ENCODE data around the gene FITM1.

DNA sequence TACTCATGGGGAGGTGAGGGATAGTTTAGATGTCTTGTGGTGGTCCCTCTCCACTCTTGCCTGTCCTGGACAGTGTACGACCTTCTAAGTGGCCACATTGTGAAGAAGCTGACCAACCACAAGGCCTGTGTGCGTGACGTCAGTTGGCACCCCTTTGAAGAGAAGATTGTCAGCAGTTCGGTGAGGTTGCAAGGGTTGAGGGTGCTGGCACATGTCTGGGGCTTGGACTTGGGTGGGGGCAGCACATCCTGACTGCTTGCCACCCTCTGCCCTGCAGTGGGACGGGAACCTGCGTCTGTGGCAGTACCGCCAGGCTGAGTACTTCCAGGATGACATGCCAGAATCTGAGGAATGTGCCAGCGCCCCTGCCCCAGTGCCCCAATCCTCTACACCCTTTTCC, 7.6 kb upstream of the FITM1 start:
- TF ChIP-seq SETDB1 (IDR thresholded peaks at IDR 0.05; ENCODE audit: insufficient read length, low read length) (no peak), ZNF146 (tag by site-specific recombination; IDR thresholded peaks at IDR 0.05) (no peak), ZNF324 (tag by site-specific recombination; IDR thresholded peaks at IDR 0.05) (no peak), ZNF510 (tag by site-specific recombination; IDR thresholded peaks at IDR 0.05; ENCODE audit: insufficient replicate concordance) (no peak), HOXA7 (CRISPR knock-in tag; IDR thresholded peaks at IDR 0.05; ENCODE audit: borderline replicate concordance) (no peak), ZFP37 (tag by site-specific recombination; IDR thresholded peaks at IDR 0.05) (no peak), ZXDB (tag by site-specific recombination; IDR thresholded peaks at IDR 0.05) (no peak), ZNF132 (tag by site-specific recombination; IDR thresholded peaks at IDR 0.05; ENCODE audit: borderline replicate concordance) (no peak)
- TF ChIP-seq, protein P1, sequence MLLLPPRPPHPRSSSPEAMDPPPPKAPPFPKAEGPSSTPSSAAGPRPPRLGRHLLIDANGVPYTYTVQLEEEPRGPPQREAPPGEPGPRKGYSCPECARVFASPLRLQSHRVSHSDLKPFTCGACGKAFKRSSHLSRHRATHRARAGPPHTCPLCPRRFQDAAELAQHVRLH (tag by site-specific recombination; IDR thresholded peaks at IDR 0.05), result no peak
- TF ChIP-seq, protein P2, sequence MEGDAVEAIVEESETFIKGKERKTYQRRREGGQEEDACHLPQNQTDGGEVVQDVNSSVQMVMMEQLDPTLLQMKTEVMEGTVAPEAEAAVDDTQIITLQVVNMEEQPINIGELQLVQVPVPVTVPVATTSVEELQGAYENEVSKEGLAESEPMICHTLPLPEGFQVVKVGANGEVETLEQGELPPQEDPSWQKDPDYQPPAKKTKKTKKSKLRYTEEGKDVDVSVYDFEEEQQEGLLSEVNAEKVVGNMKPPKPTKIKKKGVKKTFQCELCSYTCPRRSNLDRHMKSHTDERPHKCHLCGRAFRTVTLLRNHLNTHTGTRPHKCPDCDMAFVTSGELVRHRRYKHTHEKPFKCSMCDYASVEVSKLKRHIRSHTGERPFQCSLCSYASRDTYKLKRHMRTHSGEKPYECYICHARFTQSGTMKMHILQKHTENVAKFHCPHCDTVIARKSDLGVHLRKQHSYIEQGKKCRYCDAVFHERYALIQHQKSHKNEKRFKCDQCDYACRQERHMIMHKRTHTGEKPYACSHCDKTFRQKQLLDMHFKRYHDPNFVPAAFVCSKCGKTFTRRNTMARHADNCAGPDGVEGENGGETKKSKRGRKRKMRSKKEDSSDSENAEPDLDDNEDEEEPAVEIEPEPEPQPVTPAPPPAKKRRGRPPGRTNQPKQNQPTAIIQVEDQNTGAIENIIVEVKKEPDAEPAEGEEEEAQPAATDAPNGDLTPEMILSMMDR (tag by site-specific recombination; IDR thresholded peaks at IDR 0.05), result no peak
- TF ChIP-seq, protein P3, sequence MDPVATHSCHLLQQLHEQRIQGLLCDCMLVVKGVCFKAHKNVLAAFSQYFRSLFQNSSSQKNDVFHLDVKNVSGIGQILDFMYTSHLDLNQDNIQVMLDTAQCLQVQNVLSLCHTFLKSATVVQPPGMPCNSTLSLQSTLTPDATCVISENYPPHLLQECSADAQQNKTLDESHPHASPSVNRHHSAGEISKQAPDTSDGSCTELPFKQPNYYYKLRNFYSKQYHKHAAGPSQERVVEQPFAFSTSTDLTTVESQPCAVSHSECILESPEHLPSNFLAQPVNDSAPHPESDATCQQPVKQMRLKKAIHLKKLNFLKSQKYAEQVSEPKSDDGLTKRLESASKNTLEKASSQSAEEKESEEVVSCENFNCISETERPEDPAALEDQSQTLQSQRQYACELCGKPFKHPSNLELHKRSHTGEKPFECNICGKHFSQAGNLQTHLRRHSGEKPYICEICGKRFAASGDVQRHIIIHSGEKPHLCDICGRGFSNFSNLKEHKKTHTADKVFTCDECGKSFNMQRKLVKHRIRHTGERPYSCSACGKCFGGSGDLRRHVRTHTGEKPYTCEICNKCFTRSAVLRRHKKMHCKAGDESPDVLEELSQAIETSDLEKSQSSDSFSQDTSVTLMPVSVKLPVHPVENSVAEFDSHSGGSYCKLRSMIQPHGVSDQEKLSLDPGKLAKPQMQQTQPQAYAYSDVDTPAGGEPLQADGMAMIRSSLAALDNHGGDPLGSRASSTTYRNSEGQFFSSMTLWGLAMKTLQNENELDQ (tag by site-specific recombination; IDR thresholded peaks at IDR 0.05; ENCODE audit: low read depth), result no peak
- TF ChIP-seq, protein P4, sequence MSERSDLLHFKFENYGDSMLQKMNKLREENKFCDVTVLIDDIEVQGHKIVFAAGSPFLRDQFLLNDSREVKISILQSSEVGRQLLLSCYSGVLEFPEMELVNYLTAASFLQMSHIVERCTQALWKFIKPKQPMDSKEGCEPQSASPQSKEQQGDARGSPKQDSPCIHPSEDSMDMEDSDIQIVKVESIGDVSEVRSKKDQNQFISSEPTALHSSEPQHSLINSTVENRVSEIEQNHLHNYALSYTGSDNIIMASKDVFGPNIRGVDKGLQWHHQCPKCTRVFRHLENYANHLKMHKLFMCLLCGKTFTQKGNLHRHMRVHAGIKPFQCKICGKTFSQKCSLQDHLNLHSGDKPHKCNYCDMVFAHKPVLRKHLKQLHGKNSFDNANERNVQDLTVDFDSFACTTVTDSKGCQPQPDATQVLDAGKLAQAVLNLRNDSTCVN (tag by site-specific recombination; optimal IDR thresholded peaks at IDR 0.05), result no peak
- TF ChIP-seq, protein P5, sequence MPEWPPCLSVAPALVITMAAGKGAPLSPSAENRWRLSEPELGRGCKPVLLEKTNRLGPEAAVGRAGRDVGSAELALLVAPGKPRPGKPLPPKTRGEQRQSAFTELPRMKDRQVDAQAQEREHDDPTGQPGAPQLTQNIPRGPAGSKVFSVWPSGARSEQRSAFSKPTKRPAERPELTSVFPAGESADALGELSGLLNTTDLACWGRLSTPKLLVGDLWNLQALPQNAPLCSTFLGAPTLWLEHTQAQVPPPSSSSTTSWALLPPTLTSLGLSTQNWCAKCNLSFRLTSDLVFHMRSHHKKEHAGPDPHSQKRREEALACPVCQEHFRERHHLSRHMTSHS (tag by site-specific recombination; IDR thresholded peaks at IDR 0.05), result no peak

Measured in HEK293 (cell line).